Measurements from ENCODE around the gene DPF1.

The DPF1 gene

GRCh38 chr19:38180071-38180470 is 44.0 kb downstream of the DPF1 start:
- no peak overlapping the region for H3K4me3 ChIP-seq (ENCODE audit: low read length)
- no peak for TF ChIP-seq CTCF (IDR thresholded peaks at IDR 0.05; ENCODE audit: insufficient read depth, low read depth, low read length, missing control alignments)
- no peak for DNase-seq (ENCODE audit: low read depth)

GRCh38 chr19:38175422-38175821 is 48.6 kb downstream of the DPF1 start:
- H3K4me3 ChIP-seq (ENCODE audit: low read length): no peak overlapping the region
- no peak for TF ChIP-seq CTCF (IDR thresholded peaks at IDR 0.05; ENCODE audit: insufficient read depth, low read depth, low read length, missing control alignments)
- no peak for DNase-seq (ENCODE audit: low read depth)

- H3K4me3 ChIP-seq (ENCODE audit: low read length): no peak overlapping the region
- TF ChIP-seq CTCF (IDR thresholded peaks at IDR 0.05; ENCODE audit: insufficient read depth, low read depth, low read length, missing control alignments): no peak
- DNase-seq (ENCODE audit: low read depth): peak; percentile 97
These were observed 50.6 kb downstream of the DPF1 start for GRCh38 chr19:38173291-38174041.

GRCh38 chr19:38172001-38172400 is 52.0 kb downstream of the DPF1 start:
- no peak overlapping the region for H3K4me3 ChIP-seq (ENCODE audit: low read length)
- DNase-seq (ENCODE audit: low read depth): no peak
- TF ChIP-seq CTCF (IDR thresholded peaks at IDR 0.05; ENCODE audit: insufficient read depth, low read depth, low read length, missing control alignments): no peak

- DNase-seq (ENCODE audit: low read depth): no peak
- no peak for TF ChIP-seq CTCF (IDR thresholded peaks at IDR 0.05; ENCODE audit: insufficient read depth, low read depth, low read length, missing control alignments)
- no peak overlapping the region for H3K4me3 ChIP-seq (ENCODE audit: low read length)
These were observed 53.7 kb downstream of the DPF1 start for GRCh38 chr19:38170334-38170733.

GRCh38 chr19:38168637-38169036 is 55.4 kb downstream of the DPF1 start:
- no peak for DNase-seq (ENCODE audit: low read depth)
- H3K4me3 ChIP-seq (ENCODE audit: low read length): no peak overlapping the region
- no peak for TF ChIP-seq CTCF (IDR thresholded peaks at IDR 0.05; ENCODE audit: insufficient read depth, low read depth, low read length, missing control alignments)

- H3K4me3 ChIP-seq (ENCODE audit: low read length): no peak overlapping the region
- TF ChIP-seq CTCF (IDR thresholded peaks at IDR 0.05; ENCODE audit: insufficient read depth, low read depth, low read length, missing control alignments): no peak
- DNase-seq (ENCODE audit: low read depth): no peak
These were observed 58.7 kb downstream of the DPF1 start for GRCh38 chr19:38165335-38165734.

Data from epithelial cell of esophagus (primary cell).